Gastroesophageal sphincter (tissue), 4 donors: ENCODE data around the gene ACKR3. TPM values are rescaled to one million over a fixed set of nuclear protein-coding genes. Genes with fewer than 3 reads are reported as not detected.
A peak's percentile ranks its signal among the peaks of the same experiment; 100 is the strongest.

Experiments used
- ATAC-seq: fragments of 150-250 bp; one replicate; pipeline ENCODE4 v1.9.1; 2016; ENCODE audit warnings: mild to moderate bottlenecking, moderate library complexity
- H3K27ac ChIP-seq, 4 donors: fragments of 200-600 bp; sonication (generic) in 3 of 4; 1 replicate in 3 of 4; 2 replicates in 1 of 4; pipeline ENCODE4 v1.5.1; 2016 to 2019
- H3K27me3 ChIP-seq: fragments of 200-600 bp; sonication (generic); one replicate; pipeline ENCODE4 v1.5.1; 2019
- H3K36me3 ChIP-seq, 2 donors: fragments of 200-600 bp; sonication (generic); one replicate each; pipeline ENCODE4 v1.5.1; 2019; ENCODE audit warnings: control low read depth in 1 of 2
- H3K4me1 ChIP-seq, 3 donors: fragments of 200-600 bp; sonication (generic); 1 replicate in 2 of 3; 2 replicates in 1 of 3; pipeline ENCODE4 v1.5.1; 2016 to 2019; ENCODE audit warnings: control low read depth in 2 of 3
- H3K4me3 ChIP-seq, 2 donors: fragments of 200-600 bp; sonication (generic); one replicate each; pipeline ENCODE4 v1.5.1; 2019; ENCODE audit warnings: mild to moderate bottlenecking in 1 of 2, moderate library complexity in 1 of 2
- H3K9me3 ChIP-seq, 3 donors: fragments of 200-600 bp; sonication (generic); one replicate each; pipeline ENCODE4 v1.5.1; 2017 to 2019; ENCODE audit warnings: control low read depth in 2 of 3
- EP300 ChIP-seq: sonication (generic); formaldehyde crosslinking; IDR thresholded peaks from one replicate; pipeline ENCODE4 v1.6.1; 2017; ENCODE audit warnings: antibody characterized with exemption, mild to moderate bottlenecking
- POLR2A ChIP-seq, 2 donors: fragments of 450-650 bp; IDR thresholded peaks; one replicate each; pipeline ENCODE4 v1.6.1; 2017; ENCODE audit warnings: antibody characterized with exemption in 2 of 2, mild to moderate bottlenecking in 2 of 2, moderate library complexity in 1 of 2
- POLR2AphosphoS5 ChIP-seq: sonication (generic); formaldehyde crosslinking; IDR thresholded peaks from one replicate; pipeline ENCODE4 v1.6.1; 2017; ENCODE audit warnings: antibody characterized with exemption
- WGBS, 2 donors: methylation state at CpG; one replicate each; pipeline ENCODE4 v1.1.5; 2018; ENCODE audit warnings: low coverage in 1 of 2; 5-methylcytosine and 5-hydroxymethylcytosine counted together
- total RNA-seq, 4 donors: library from RNA; depleted of rRNA; stranded (reverse); fragments of >200 nt; gene quantifications; one replicate each; pipeline ENCODE4 v1.1.0, GENCODE V29; 2016
- TF ChIP-seq, protein P1 (sequence below), 4 experiments: fragments of 200-600 bp in 2 of 4; fragments of 450-650 bp in 2 of 4; sonication (generic) in 1 of 4; IDR thresholded peaks; one replicate each; pipeline ENCODE4 v1.5.1; 2017 to 2019; ENCODE audit warnings: antibody characterized with exemption in 4 of 4, mild to moderate bottlenecking in 2 of 4, moderate library complexity in 2 of 4

Gene ACKR3
- total RNA-seq, 4 donors from 2014 or later = 21.0 to 68.5 (median 42.5) TPM

DNA sequence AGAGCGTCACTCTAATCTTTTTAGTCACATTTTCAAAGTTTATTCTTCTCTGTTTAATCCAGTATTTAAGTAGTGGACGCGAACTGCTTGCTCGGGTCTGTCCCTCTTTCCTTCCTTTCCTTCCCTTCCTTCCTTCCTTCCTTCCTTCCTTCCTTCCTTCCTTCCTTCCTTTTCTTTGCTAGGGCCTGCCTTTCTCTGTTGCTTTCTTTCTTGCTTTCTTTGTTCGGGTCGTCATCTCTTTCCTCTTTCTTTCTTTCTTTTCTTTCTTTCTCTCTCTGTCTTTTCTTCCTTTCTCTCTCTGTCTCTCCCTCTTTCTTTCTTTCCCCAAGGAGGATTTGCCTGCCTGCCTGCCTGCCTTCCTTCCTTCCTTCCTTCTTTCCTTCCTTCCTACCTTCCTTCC lies 3.0 kb upstream of the ACKR3 start:
- Histone ChIP-seq H3K4me3 (no peak overlapping the region), H3K27ac (peak overlapping the region in 2 of 4 donors; percentile 90), H3K36me3 (no peaks in the 10 kb centered on the region), H3K27me3 (no peaks in the 10 kb centered on the region), H3K4me1 (peaks cover 0 to 60% (median 5%) of the 10 kb centered on the region in 3 donors), H3K9me3 (no peaks in the 10 kb centered on the region)
- 67 to 85% methylated on average over 6 of the region's 6 CpGs for WGBS, 2 donors
- TF ChIP-seq POLR2AphosphoS5 (no peak), EP300 (no peak), POLR2A (IDR thresholded peaks at IDR 0.05) (no peak)
- TF ChIP-seq, protein P1, sequence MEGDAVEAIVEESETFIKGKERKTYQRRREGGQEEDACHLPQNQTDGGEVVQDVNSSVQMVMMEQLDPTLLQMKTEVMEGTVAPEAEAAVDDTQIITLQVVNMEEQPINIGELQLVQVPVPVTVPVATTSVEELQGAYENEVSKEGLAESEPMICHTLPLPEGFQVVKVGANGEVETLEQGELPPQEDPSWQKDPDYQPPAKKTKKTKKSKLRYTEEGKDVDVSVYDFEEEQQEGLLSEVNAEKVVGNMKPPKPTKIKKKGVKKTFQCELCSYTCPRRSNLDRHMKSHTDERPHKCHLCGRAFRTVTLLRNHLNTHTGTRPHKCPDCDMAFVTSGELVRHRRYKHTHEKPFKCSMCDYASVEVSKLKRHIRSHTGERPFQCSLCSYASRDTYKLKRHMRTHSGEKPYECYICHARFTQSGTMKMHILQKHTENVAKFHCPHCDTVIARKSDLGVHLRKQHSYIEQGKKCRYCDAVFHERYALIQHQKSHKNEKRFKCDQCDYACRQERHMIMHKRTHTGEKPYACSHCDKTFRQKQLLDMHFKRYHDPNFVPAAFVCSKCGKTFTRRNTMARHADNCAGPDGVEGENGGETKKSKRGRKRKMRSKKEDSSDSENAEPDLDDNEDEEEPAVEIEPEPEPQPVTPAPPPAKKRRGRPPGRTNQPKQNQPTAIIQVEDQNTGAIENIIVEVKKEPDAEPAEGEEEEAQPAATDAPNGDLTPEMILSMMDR (IDR thresholded peaks at IDR 0.05) = no peak
- ATAC-seq = no peak

GRCh38 chr2:236568068-236568921 lies 1.3 kb upstream of the ACKR3 start:
- ATAC-seq = peak; percentile 27

GRCh38 chr2:236568922-236569572 lies 578 bp upstream of the ACKR3 start:
- Histone ChIP-seq H3K36me3 (no peaks in the 10 kb centered on the region), H3K9me3 (no peaks in the 10 kb centered on the region)
- 9 to 21% methylated on average over 9 to 10 of the region's 10 CpGs for WGBS, 2 donors

More at GRCh38 chr2:236568068-236568921, 1.3 kb upstream of the ACKR3 start:
- no peaks in the 10 kb centered on the region for H3K36me3 ChIP-seq
- H3K4me1 ChIP-seq = peaks cover 0 to 77% (median 5%) of the 10 kb centered on the region in 3 donors
- H3K4me3 ChIP-seq = peak overlapping the region; percentile 37 to 69
- H3K27ac ChIP-seq = peak overlapping the region; percentile 45 to 90 (median 90)
- H3K9me3 ChIP-seq = no peaks in the 10 kb centered on the region
- WGBS, 2 donors = 8 to 18% methylated on average over 10 to 18 of the region's 49 CpGs
- H3K27me3 ChIP-seq = no peaks in the 10 kb centered on the region
- no peak for TF ChIP-seq POLR2AphosphoS5
- TF ChIP-seq, protein P1 (IDR thresholded peaks at IDR 0.05) = peak in 2 of 4 experiments; percentile 2 to 25

DNA sequence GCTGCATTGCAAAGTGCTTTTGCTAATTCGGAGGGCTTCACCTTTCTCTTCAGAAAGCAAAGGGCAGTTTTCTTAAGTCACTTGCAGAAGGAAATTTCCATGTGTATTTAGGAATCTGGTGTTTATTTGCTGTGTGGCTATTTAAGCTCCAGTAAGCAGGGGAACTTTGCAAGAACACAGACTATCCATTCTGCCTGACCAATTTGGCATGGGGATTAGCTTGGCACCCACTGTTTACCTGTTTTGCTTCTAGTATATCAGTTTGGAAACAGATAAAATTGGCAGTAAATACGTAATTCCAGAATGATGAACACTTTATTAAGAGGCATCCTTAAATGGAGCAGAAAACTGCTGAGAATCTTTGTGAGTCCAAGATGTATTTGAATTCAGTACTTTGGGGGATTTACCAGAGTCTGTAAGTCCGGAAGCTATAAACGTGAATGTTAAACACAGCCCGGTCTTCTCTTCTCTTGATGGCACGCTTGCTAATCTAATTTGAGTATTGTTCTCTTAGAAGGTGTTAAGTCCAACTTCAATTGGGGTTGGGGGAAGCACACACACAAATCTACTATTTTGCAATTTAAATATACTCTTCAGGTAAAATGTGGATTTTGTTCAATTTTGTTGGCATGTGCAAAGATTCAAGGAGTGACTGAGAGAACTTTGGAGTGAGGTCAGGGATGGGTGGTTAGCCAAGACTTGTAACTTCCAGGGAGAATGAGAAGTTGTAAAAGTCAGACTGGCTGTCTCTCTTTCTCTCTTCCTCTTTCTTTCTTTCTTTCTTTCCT lies 650 bp downstream of the ACKR3 start:
- TF ChIP-seq, protein P1 (IDR thresholded peaks at IDR 0.05) = no peak
- TF ChIP-seq POLR2A (IDR thresholded peaks at IDR 0.05) (no peak), POLR2AphosphoS5 (no peak), EP300 (no peak)
- no peaks in the 10 kb centered on the region for H3K36me3 ChIP-seq
- 3 to 57% methylated on average over 6 of the region's 6 CpGs for WGBS, 2 donors
- H3K9me3 ChIP-seq = no peaks in the 10 kb centered on the region
- peak overlapping the region; percentile 37 to 69 for H3K4me3 ChIP-seq
- ATAC-seq = no peak
- H3K27me3 ChIP-seq = no peaks in the 10 kb centered on the region
- H3K4me1 ChIP-seq = peaks cover 0 to 95% (median 5%) of the 10 kb centered on the region in 3 donors
- H3K27ac ChIP-seq = peak overlapping the region; percentile 17 to 90 (median 90)

More at GRCh38 chr2:236568922-236569572, 578 bp upstream of the ACKR3 start:
- Histone ChIP-seq H3K27ac (peak overlapping the region; percentile 45 to 90 (median 90)), H3K4me1 (peaks cover 0 to 83% (median 5%) of the 10 kb centered on the region in 3 donors), H3K27me3 (no peaks in the 10 kb centered on the region), H3K4me3 (peak overlapping the region; percentile 37 to 69)
- no peak for TF ChIP-seq POLR2A (IDR thresholded peaks at IDR 0.05)
- TF ChIP-seq EP300 = no peak
- TF ChIP-seq, protein P1 (IDR thresholded peaks at IDR 0.05) = no peak
- no peak for TF ChIP-seq POLR2AphosphoS5
- no peak for ATAC-seq
